ENCODE measurements around the gene MTFMT.

Gene MTFMT

GRCh38 chr15:64985366-64986033 lies 43.9 kb downstream of the MTFMT start:
- H3K4me3 ChIP-seq (ENCODE audit: low read length): no peak overlapping the region
- DNase-seq (ENCODE audit: low read depth): peak; percentile 85
- TF ChIP-seq CTCF (conservative IDR thresholded peaks at IDR 0.05; ENCODE audit: low read length): no peak

- peak; percentile 69 for DNase-seq (ENCODE audit: low read depth)
- TF ChIP-seq CTCF (conservative IDR thresholded peaks at IDR 0.05; ENCODE audit: low read length): no peak
- no peak overlapping the region for H3K4me3 ChIP-seq (ENCODE audit: low read length)
Measured at GRCh38 chr15:64982472-64982871, 47.0 kb downstream of the MTFMT start.

GRCh38 chr15:64981812-64982431 lies 47.5 kb downstream of the MTFMT start:
- H3K4me3 ChIP-seq (ENCODE audit: low read length): no peak overlapping the region
- TF ChIP-seq CTCF (conservative IDR thresholded peaks at IDR 0.05; ENCODE audit: low read length): no peak
- no peak for DNase-seq (ENCODE audit: low read depth)

- no peak overlapping the region for H3K4me3 ChIP-seq (ENCODE audit: low read length)
- no peak for TF ChIP-seq CTCF (conservative IDR thresholded peaks at IDR 0.05; ENCODE audit: low read length)
- no peak for DNase-seq (ENCODE audit: low read depth)
Measured at GRCh38 chr15:64979252-64979710, 50.2 kb downstream of the MTFMT start.

GRCh38 chr15:64975390-64975789 lies 54.0 kb downstream of the MTFMT start:
- TF ChIP-seq CTCF (conservative IDR thresholded peaks at IDR 0.05; ENCODE audit: low read length): no peak
- no peak overlapping the region for H3K4me3 ChIP-seq (ENCODE audit: low read length)
- DNase-seq (ENCODE audit: low read depth): peak; percentile 73

GRCh38 chr15:64970698-64971097 lies 58.7 kb downstream of the MTFMT start:
- no peak for DNase-seq (ENCODE audit: low read depth)
- TF ChIP-seq CTCF (conservative IDR thresholded peaks at IDR 0.05; ENCODE audit: low read length): no peak
- no peak overlapping the region for H3K4me3 ChIP-seq (ENCODE audit: low read length)

GRCh38 chr15:64969401-64969800 lies 60.0 kb downstream of the MTFMT start:
- no peak overlapping the region for H3K4me3 ChIP-seq (ENCODE audit: low read length)
- no peak for DNase-seq (ENCODE audit: low read depth)
- no peak for TF ChIP-seq CTCF (conservative IDR thresholded peaks at IDR 0.05; ENCODE audit: low read length)

Measured in AG10803 (cell line).